ENCODE measurements around the gene ZEB2.

DNA sequence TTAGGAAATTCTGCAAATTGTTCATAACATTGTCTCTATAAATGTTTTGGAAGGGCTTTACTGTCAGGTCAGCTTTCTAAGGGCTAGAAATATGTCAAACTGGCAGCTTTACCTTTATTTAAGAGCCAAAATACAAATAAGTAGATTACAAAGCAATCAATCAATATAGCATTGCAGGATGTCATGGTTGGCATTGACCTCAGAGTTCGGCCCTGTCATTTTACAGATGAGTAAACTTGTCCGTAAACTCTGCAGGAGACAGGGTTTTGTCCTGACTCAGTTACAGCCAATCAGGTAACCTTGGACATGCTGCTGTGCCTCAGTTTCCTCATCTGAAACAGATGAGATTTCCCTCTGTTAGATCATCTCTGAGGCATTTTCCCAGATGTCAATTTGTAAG is 25.9 kb upstream of the ZEB2 start:
- TF ChIP-seq POLR2AphosphoS5 (IDR thresholded peaks at IDR 0.05) (no peak), RAD21 (conservative IDR thresholded peaks at IDR 0.05) (no peak)
- TF ChIP-seq, protein P1, sequence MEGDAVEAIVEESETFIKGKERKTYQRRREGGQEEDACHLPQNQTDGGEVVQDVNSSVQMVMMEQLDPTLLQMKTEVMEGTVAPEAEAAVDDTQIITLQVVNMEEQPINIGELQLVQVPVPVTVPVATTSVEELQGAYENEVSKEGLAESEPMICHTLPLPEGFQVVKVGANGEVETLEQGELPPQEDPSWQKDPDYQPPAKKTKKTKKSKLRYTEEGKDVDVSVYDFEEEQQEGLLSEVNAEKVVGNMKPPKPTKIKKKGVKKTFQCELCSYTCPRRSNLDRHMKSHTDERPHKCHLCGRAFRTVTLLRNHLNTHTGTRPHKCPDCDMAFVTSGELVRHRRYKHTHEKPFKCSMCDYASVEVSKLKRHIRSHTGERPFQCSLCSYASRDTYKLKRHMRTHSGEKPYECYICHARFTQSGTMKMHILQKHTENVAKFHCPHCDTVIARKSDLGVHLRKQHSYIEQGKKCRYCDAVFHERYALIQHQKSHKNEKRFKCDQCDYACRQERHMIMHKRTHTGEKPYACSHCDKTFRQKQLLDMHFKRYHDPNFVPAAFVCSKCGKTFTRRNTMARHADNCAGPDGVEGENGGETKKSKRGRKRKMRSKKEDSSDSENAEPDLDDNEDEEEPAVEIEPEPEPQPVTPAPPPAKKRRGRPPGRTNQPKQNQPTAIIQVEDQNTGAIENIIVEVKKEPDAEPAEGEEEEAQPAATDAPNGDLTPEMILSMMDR (IDR thresholded peaks at IDR 0.05; ENCODE audit: poor library complexity, severe bottlenecking), result no peak
